ENCODE measurements around the gene FGF12. TPM values are rescaled to one million over a fixed set of nuclear protein-coding genes. Genes with fewer than 3 reads are reported as not detected.

FGF12 gene
- total and polyA plus RNA-seq, 2 donors (not counting 1 experiment from before 2014, with no cell fraction given), result 0.03 TPM; not detected in 1

- no peaks in the 10 kb centered on the region for H4K20me1 ChIP-seq (ENCODE audit: control insufficient read depth, insufficient read depth, low read length, poor library complexity, severe bottlenecking)
- H3K4me3 ChIP-seq (ENCODE audit: control extremely low read depth in 1 of 5, extremely low read depth in 1 of 5, insufficient read depth in 1 of 5, low read depth in 2 of 5, low read length in 4 of 5), result no peak overlapping the region
- Mint-ChIP-seq H3K4me1 (peaks cover 6% of the 10 kb centered on the region), H3K9me3 (ENCODE audit: insufficient read depth) (no peaks in the 10 kb centered on the region), H3K27ac (no peak overlapping the region), H3K27me3 (no peaks in the 10 kb centered on the region), H3K4me3 (no peak overlapping the region)
- no peaks in the 10 kb centered on the region for H3K27me3 ChIP-seq (replicated peaks in 1 of 4; ENCODE audit: control extremely low read depth in 1 of 4, control insufficient read depth in 3 of 4, insufficient read depth in 4 of 4, low read length in 3 of 4)
- no CpG with 5 or more reads among the region's 1 CpG for WGBS (ENCODE audit: insufficient coverage)
- CTCF ChIA-PET, result no interaction called here
- intact Hi-C loops (cut with micrococcal nuclease), result no loop called here
- H3K9me3 ChIP-seq (ENCODE audit: control extremely low read depth in 1 of 3, control insufficient read depth in 2 of 3, insufficient read depth in 1 of 3, low read length in 2 of 3), result no peaks in the 10 kb centered on the region
- H2AFZ ChIP-seq (ENCODE audit: insufficient read depth, low read depth, low read length, poor library complexity, severe bottlenecking), result no peak overlapping the region
- H3K9ac ChIP-seq (ENCODE audit: low read length), result no peak overlapping the region
- TF ChIP-seq CTCF (IDR thresholded peaks at IDR 0.05) (no peak), EZH2 (IDR thresholded peaks at IDR 0.05; ENCODE audit: borderline replicate concordance, insufficient read depth, low read depth, low read length, poor library complexity, severe bottlenecking) (no peak)
- DNase-seq (no peak), ATAC-seq (ENCODE audit: low read depth) (no peak)
- H3K79me2 ChIP-seq (ENCODE audit: control insufficient read depth, insufficient read depth, low read length), result no peaks in the 10 kb centered on the region
- no peak overlapping the region for H3K27ac ChIP-seq (ENCODE audit: low read length in 2 of 2)
- no peaks in the 10 kb centered on the region for H3K4me1 ChIP-seq (ENCODE audit: control insufficient read depth in 2 of 2, insufficient read depth in 2 of 2, low read length in 2 of 2)
- H3K36me3 ChIP-seq (replicated peaks in 1 of 2; ENCODE audit: control extremely low read depth in 1 of 2, control insufficient read depth in 1 of 2, extremely low read depth in 1 of 2, insufficient read depth in 2 of 2, low read length in 1 of 2), result no peaks in the 10 kb centered on the region
- POLR2A ChIA-PET, result no interaction called here
- H3K4me2 ChIP-seq (replicated peaks; ENCODE audit: low read depth, low read length, poor library complexity, severe bottlenecking), result no peak overlapping the region
Observed at GRCh38 chr3:192129586-192129985, 597.8 kb downstream of the FGF12 start.

- Histone ChIP-seq H3K4me1 (ENCODE audit: control insufficient read depth in 2 of 2, insufficient read depth in 2 of 2, low read length in 2 of 2) (no peaks in the 10 kb centered on the region), H2AFZ (ENCODE audit: insufficient read depth, low read depth, low read length, poor library complexity, severe bottlenecking) (no peak overlapping the region), H3K4me3 (ENCODE audit: control extremely low read depth in 1 of 5, extremely low read depth in 1 of 5, insufficient read depth in 1 of 5, low read depth in 2 of 5, low read length in 4 of 5) (no peak overlapping the region), H3K9me3 (ENCODE audit: control extremely low read depth in 1 of 3, control insufficient read depth in 2 of 3, insufficient read depth in 1 of 3, low read length in 2 of 3) (no peaks in the 10 kb centered on the region), H3K4me2 (replicated peaks; ENCODE audit: low read depth, low read length, poor library complexity, severe bottlenecking) (no peak overlapping the region), H3K27ac (ENCODE audit: low read length in 2 of 2) (no peak overlapping the region), H3K9ac (ENCODE audit: low read length) (no peak overlapping the region), H3K79me2 (ENCODE audit: control insufficient read depth, insufficient read depth, low read length) (no peaks in the 10 kb centered on the region), H3K27me3 (replicated peaks in 1 of 4; ENCODE audit: control extremely low read depth in 1 of 4, control insufficient read depth in 3 of 4, insufficient read depth in 4 of 4, low read length in 3 of 4) (no peaks in the 10 kb centered on the region), H4K20me1 (ENCODE audit: control insufficient read depth, insufficient read depth, low read length, poor library complexity, severe bottlenecking) (no peaks in the 10 kb centered on the region), H3K36me3 (replicated peaks in 1 of 2; ENCODE audit: control extremely low read depth in 1 of 2, control insufficient read depth in 1 of 2, extremely low read depth in 1 of 2, insufficient read depth in 2 of 2, low read length in 1 of 2) (no peaks in the 10 kb centered on the region)
- WGBS (ENCODE audit: insufficient coverage), result no CpG with 5 or more reads among the region's 4 CpGs
- ATAC-seq (ENCODE audit: low read depth), result peak; percentile 31
- TF ChIP-seq CTCF (IDR thresholded peaks at IDR 0.05), result no peak
- TF ChIP-seq EZH2 (IDR thresholded peaks at IDR 0.05; ENCODE audit: borderline replicate concordance, insufficient read depth, low read depth, low read length, poor library complexity, severe bottlenecking), result no peak
- DNase-seq, result peak; percentile 20
- Mint-ChIP-seq H3K4me3 (no peak overlapping the region), H3K27ac (no peak overlapping the region), H3K9me3 (ENCODE audit: insufficient read depth) (no peaks in the 10 kb centered on the region), H3K4me1 (peaks cover 7% of the 10 kb centered on the region), H3K27me3 (no peaks in the 10 kb centered on the region)
- POLR2A ChIA-PET, result no interaction called here
- CTCF ChIA-PET, result no interaction called here
- intact Hi-C loops (cut with micrococcal nuclease), result no loop called here
Observed at GRCh38 chr3:192128922-192129321, 598.4 kb downstream of the FGF12 start.
